NCI-H748 (cell line): ENCODE measurements around the gene FBXW2.
"Not testable (repeated sequence)": the region's sequence is repeated elsewhere in the genome, so short reads cannot be mapped to it uniquely, and the experiment has no call there.

Source experiments
- DNase-seq: peaks from one replicate; lab custom pipeline; 2025; ENCODE audit not compliant: unreplicated experiment; lab: John Stamatoyannopoulos, UW

FBXW2 gene

GRCh38 chr9:120792898-120793765 lies at the start of gene FBXW2:
Gene FBXW2 (minus strand): TSS chr9:120793416. CDS start chr9:120788258, 5,158 bp downstream.
- DNase-seq = peak; percentile 95

- peak; percentile 52 for DNase-seq
These were observed 48.9 kb upstream of the FBXW2 start for GRCh38 chr9:120841930-120842684.

GRCh38 chr9:120839146-120839545 lies 45.9 kb upstream of the FBXW2 start:
- DNase-seq = no peak

GRCh38 chr9:120837921-120838320 lies 44.7 kb upstream of the FBXW2 start:
- no peak for DNase-seq

GRCh38 chr9:120833325-120833724 lies 40.1 kb upstream of the FBXW2 start:
- no peak for DNase-seq

GRCh38 chr9:120832807-120833206 lies 39.6 kb upstream of the FBXW2 start:
- no peak for DNase-seq

- no peak for DNase-seq
These were observed 37.6 kb upstream of the FBXW2 start for GRCh38 chr9:120830865-120831264.

GRCh38 chr9:120830151-120830550 lies 36.9 kb upstream of the FBXW2 start:
- DNase-seq = no peak

GRCh38 chr9:120829650-120830049 lies 36.4 kb upstream of the FBXW2 start:
- DNase-seq = no peak

GRCh38 chr9:120820095-120820494 lies 26.9 kb upstream of the FBXW2 start:
- no peak for DNase-seq

GRCh38 chr9:120818595-120818994 lies 25.4 kb upstream of the FBXW2 start:
- no peak for DNase-seq

GRCh38 chr9:120815075-120815474 lies 21.9 kb upstream of the FBXW2 start:
- no peak for DNase-seq

- DNase-seq = no peak
These were observed 15.7 kb upstream of the FBXW2 start for GRCh38 chr9:120808931-120809330.

- no peak for DNase-seq
These were observed 14.6 kb upstream of the FBXW2 start for GRCh38 chr9:120807607-120808379.

- DNase-seq = not testable (repeated sequence)
These were observed 11.7 kb upstream of the FBXW2 start for GRCh38 chr9:120804784-120805363.

GRCh38 chr9:120801441-120801840 lies 8.2 kb upstream of the FBXW2 start:
- no peak for DNase-seq

GRCh38 chr9:120791161-120791560 lies 2.1 kb downstream of the FBXW2 start:
- no peak for DNase-seq

- no peak for DNase-seq
These were observed 5.3 kb downstream of the FBXW2 start for GRCh38 chr9:120787933-120788332.

GRCh38 chr9:120783602-120784047 lies 9.6 kb downstream of the FBXW2 start:
- no peak for DNase-seq

GRCh38 chr9:120781236-120781635 lies 12.0 kb downstream of the FBXW2 start:
- no peak for DNase-seq

GRCh38 chr9:120780367-120780766 lies 12.8 kb downstream of the FBXW2 start:
- no peak for DNase-seq
